Measurements from ENCODE around the gene DRAM1.
"Not testable (repeated sequence)": the region's sequence is repeated elsewhere in the genome, so short reads cannot be mapped to it uniquely, and the experiment has no call there.

DRAM1 gene

DNA sequence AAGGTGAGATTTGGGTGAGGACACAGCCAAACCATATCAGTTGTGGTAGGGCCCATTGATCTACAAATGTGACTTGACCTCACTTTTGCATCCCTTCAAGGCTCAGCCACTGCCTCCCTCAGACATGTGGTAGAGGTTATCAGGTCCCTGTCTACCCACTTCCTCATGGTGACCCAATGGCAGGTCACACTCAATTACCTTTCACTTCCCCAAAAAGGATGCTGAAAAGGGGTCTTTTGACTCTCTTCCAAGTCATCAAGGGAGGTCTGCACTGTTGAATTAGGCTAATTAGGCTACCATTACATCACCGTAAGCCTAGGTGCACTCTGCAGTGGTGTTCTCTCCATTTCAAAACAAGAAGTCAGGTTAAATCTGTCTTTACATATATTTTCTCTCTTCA lies 22.6 kb upstream of the DRAM1 start:
- no peaks in the 10 kb centered on the region for H3K36me3 Mint-ChIP-seq (ENCODE audit: low read depth)
- H3K4me3 Mint-ChIP-seq: no peak overlapping the region
- peaks cover 36% of the 10 kb centered on the region for H3K4me1 Mint-ChIP-seq (ENCODE audit: low read depth)
- H3K27ac Mint-ChIP-seq: no peak overlapping the region
- H3K27me3 Mint-ChIP-seq: no peaks in the 10 kb centered on the region
- no peaks in the 10 kb centered on the region for H3K9me3 Mint-ChIP-seq

DNA sequence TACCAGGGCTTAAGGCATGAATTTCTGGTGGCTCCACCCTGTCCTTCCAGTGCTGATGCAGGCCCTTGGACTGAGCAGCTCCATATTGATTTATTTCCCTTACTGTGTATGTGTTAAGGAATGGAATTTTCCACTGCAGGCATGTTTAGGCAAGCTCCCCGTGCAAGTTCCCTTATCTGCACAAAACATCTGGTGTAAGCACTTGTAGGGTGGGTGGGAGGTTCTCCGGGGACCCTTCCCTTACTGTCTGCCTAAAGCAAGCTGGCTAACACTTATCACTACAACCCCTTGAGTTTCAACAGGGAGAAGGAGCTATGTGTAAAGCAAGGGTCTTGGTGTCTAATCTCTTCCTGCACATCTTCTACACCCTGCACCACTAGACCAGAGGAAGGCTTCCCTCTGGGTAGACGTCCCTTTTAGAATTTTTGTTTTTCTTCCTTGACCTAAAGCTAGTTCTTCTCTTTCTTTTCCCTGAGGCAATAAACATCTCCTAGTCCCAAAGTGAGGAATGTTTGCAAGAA lies 22.0 kb upstream of the DRAM1 start:
- Mint-ChIP-seq H3K4me3 (no peak overlapping the region), H3K27ac (no peak overlapping the region), H3K27me3 (no peaks in the 10 kb centered on the region), H3K9me3 (no peaks in the 10 kb centered on the region), H3K36me3 (ENCODE audit: low read depth) (no peaks in the 10 kb centered on the region), H3K4me1 (ENCODE audit: low read depth) (peaks cover 38% of the 10 kb centered on the region)

DNA sequence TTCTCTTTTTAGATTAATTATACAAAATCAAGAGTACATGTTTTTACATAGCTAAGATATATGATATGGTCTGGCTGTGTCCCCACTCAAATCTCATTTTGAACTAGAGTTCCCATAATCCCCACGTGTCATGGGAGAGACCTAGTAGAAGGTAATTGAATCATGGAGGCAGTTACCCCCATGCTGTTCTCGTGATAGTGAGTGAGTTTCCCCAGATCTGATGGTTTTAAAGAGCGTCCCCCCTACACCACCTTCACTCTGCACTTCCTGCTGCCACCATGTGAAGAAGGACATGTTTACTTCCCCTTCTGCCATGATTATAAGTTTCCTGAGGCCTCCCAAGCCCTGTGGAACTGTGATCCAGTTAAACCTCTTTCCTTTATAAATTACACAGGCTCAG lies 21.4 kb upstream of the DRAM1 start:
- H3K27ac Mint-ChIP-seq: no peak overlapping the region
- no peaks in the 10 kb centered on the region for H3K27me3 Mint-ChIP-seq
- H3K4me3 Mint-ChIP-seq: no peak overlapping the region
- peaks cover 42% of the 10 kb centered on the region for H3K4me1 Mint-ChIP-seq (ENCODE audit: low read depth)
- H3K9me3 Mint-ChIP-seq: no peaks in the 10 kb centered on the region
- no peaks in the 10 kb centered on the region for H3K36me3 Mint-ChIP-seq (ENCODE audit: low read depth)

DNA sequence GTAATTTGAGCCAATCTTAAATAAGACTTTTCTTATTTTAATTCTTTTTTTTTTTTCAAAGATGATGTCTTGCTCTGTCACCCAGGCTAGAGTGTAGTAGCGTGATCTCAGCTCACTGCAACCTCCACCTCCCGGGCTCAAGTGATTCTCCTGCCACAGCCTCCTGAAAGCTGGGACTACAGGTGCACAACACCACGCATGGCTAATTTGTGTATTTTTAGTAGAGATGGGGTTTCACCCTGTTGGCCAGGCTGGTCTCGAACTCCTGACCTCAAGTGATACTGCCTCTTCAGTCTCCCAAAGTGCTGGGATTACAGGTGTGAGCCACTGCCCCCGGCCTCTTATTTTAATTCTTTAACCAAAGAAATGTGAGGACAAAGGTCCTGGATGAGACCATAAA lies 20.8 kb upstream of the DRAM1 start:
- not testable (repeated sequence) for H3K27me3 Mint-ChIP-seq; H3K27ac Mint-ChIP-seq; H3K9me3 Mint-ChIP-seq; H3K36me3 Mint-ChIP-seq (ENCODE audit: low read depth); H3K4me3 Mint-ChIP-seq
- peaks cover 43% of the 10 kb centered on the region for H3K4me1 Mint-ChIP-seq (ENCODE audit: low read depth)

DNA sequence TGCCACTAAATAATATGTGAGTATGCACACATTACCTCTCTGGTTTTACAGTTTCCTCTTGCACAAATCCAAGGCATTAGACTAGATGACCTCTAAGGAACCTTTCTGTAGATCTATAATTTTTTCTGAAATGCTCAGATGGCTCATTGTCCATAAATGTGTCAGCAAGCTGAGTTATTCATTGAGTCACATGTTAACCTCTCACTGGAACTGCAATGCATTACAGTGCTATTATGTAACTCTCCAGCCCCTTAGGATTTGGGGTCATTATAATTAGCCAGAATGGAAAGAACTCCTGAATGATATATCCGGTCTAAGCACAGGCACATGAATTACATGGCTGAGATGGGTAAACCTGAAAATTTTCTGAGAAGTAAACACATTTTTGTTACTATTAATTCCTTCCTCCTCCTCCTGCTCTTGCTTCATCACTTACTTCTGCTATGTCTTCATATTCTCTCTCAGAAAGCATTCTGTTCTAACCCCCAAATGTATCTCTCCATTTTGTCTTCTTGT lies 20.3 kb upstream of the DRAM1 start:
- Mint-ChIP-seq H3K27me3 (no peaks in the 10 kb centered on the region), H3K36me3 (ENCODE audit: low read depth) (no peaks in the 10 kb centered on the region), H3K27ac (no peak overlapping the region), H3K4me1 (ENCODE audit: low read depth) (peaks cover 43% of the 10 kb centered on the region), H3K4me3 (no peak overlapping the region), H3K9me3 (no peaks in the 10 kb centered on the region)

DNA sequence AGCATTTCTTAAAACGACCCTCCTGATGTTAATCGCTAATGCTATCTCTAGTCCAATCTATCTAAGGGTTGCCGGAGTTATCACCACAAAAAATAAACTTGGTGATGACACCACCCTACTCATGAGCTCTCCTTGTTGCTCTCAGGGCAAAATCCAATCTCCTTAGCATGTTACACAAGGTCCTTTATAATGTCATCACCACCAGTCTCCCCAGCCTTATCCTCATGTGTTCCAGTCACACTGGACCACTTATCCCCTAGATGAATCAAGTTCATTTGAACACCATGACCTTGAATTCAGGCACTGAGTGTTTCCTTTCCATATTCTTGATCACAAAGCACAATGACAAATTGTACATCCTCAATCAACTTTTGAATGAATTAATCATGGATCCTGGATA lies 19.0 kb upstream of the DRAM1 start:
- Mint-ChIP-seq H3K9me3 (no peaks in the 10 kb centered on the region), H3K4me1 (ENCODE audit: low read depth) (peaks cover 43% of the 10 kb centered on the region), H3K27ac (no peak overlapping the region), H3K36me3 (ENCODE audit: low read depth) (no peaks in the 10 kb centered on the region), H3K27me3 (no peaks in the 10 kb centered on the region), H3K4me3 (no peak overlapping the region)

DNA sequence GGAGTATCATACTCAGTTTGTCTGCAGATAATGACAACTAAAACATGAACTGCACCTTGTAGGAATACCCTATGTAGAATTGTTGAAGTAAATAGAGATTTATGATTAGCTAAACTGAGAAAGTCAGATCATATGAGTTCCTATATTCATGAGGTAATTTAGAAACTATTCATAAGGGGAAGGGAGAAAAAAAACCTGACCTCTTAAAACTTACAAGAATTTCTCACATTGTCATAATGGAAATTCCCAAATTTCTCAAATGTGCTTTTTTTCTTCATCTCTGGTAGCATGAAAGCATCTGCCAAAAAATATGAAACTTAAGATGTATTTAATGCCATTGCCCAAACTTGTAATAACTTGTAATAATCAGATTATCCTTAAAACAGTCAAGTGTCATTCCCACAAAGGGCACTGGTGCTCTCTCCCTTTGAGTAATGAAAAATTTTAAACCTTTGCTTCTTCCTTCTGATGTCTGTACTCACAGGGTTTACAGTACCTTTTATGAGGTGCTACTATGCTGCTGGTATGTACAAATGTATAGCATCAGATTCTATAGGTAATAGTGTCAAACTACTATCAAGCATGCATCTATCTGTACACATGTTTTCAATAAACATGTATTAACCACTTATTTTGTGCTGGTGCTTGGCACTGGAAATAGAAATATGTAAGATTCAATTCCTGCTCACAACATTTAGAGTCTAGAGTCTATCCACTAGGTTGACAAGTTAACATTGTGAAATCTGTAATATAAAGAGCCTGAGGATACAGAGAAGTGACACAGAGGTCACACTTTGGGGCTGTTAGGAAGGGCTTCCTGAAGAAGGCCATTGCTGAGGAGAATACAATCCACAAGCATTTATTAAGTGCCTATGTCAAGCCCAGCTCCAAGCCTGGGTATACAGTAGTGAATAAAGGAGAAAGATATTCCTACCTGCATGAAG lies 17.4 kb upstream of the DRAM1 start:
- H3K4me1 Mint-ChIP-seq (ENCODE audit: low read depth): peaks cover 37% of the 10 kb centered on the region
- H3K36me3 Mint-ChIP-seq (ENCODE audit: low read depth): no peaks in the 10 kb centered on the region
- no peak overlapping the region for H3K4me3 Mint-ChIP-seq
- no peaks in the 10 kb centered on the region for H3K27me3 Mint-ChIP-seq
- H3K9me3 Mint-ChIP-seq: peaks cover 1% of the 10 kb centered on the region
- H3K27ac Mint-ChIP-seq: no peak overlapping the region

DNA sequence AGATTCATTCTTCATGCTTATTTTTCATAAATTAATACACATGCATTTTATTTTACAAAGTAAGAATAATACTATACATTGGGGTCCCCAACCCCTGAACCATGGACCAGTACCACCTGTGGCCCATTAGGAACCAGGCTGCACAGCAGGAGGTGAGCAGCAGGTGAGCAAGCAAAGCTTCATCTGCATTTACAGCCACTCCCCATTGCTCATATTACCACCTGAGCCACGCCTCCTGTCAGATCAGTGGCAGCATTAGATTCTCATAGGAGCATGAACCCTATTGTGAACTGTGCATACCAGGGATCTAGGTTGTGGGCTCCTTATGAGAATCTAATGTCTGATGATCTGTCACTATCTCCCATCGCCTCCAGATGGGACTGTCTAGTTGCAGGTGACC lies 15.7 kb upstream of the DRAM1 start:
- not testable (repeated sequence) for H3K27me3 Mint-ChIP-seq; H3K4me3 Mint-ChIP-seq; H3K9me3 Mint-ChIP-seq; H3K36me3 Mint-ChIP-seq (ENCODE audit: low read depth); H3K27ac Mint-ChIP-seq
- H3K4me1 Mint-ChIP-seq (ENCODE audit: low read depth): peaks cover 34% of the 10 kb centered on the region

DNA sequence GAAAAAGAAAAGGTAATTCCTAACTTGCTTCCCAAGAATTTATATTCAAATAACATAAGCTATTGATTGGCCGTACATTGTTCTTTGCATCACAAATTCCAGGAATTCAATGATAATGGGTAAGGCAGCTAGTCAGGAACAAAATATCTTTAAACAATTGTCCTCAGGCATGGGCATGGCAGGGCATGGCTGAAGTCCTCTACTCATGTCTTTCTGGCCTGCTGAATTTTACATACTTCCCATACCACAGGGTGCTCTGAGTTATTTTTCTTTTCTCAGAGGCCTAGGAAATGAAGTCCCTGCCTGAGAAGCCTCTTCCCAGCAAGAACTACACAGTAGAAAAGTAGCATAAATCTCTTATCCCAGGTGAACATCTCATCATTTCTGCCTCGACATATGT lies 15.1 kb upstream of the DRAM1 start:
- H3K27me3 Mint-ChIP-seq: no peaks in the 10 kb centered on the region
- no peaks in the 10 kb centered on the region for H3K36me3 Mint-ChIP-seq (ENCODE audit: low read depth)
- H3K4me3 Mint-ChIP-seq: no peak overlapping the region
- H3K4me1 Mint-ChIP-seq (ENCODE audit: low read depth): peaks cover 34% of the 10 kb centered on the region
- H3K27ac Mint-ChIP-seq: no peak overlapping the region
- H3K9me3 Mint-ChIP-seq: peaks cover 6% of the 10 kb centered on the region

DNA sequence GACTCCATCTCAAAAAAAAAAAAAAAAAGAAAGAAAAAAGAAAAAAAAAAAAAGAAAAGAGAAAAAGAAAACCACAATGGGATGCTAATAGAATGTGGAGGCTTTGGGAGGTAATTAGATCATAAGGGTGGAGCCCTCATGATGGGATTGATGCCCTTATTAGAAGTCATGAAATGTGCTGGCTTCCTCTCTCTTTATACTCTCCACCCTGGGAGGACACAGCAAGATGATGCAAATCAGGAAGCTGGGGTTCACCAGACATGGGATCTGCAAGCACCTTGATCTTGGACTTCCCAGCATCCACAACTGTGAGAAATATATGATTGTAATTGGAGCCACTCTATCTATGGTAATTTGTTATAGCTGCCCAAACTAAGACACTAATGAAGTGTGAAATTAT lies 13.4 kb upstream of the DRAM1 start:
- Mint-ChIP-seq H3K36me3 (ENCODE audit: low read depth) (no peaks in the 10 kb centered on the region), H3K4me1 (ENCODE audit: low read depth) (peaks cover 34% of the 10 kb centered on the region), H3K9me3 (peaks cover 6% of the 10 kb centered on the region), H3K4me3 (no peak overlapping the region), H3K27ac (no peak overlapping the region), H3K27me3 (no peaks in the 10 kb centered on the region)

DNA sequence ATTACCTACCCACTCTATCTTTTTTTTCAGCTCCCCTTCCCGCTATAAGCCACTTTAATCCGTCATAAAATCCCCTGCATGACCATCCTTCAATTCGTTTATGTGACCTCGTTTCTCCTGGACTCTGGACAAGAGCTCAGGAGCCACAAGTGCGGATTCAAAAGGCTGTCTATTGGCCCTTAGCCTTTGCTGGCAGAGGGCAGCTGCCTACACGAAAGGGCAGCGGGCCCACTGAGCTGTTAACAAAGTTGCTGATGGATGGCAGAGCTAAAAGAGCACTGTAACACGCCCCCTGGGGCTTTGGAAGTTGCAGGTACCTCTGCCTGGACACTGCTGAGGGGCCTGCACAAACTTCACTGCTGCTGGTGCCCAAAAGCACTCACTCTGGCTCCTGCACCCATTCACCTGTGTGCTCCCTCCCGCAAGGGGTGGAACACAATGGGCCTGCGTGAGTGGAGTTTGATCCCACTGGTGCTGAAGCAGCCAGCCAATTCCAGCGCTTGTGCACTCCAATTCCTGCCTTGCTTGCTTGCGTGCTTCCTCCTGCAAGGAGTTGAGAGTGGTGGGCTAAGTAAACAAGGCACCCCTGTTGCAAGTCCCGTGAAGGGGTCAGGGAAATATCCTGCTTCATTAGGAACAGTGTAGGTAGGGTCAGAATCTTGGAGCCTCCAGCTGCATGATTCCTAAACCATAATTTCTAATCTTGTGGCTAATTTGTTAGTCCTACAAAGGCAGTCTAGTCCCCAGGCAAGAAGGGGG lies 10.6 kb upstream of the DRAM1 start:
- Mint-ChIP-seq H3K27ac (peak overlapping the region; percentile 45), H3K9me3 (peaks cover 6% of the 10 kb centered on the region), H3K27me3 (no peaks in the 10 kb centered on the region), H3K4me1 (ENCODE audit: low read depth) (peaks cover 13% of the 10 kb centered on the region), H3K4me3 (no peak overlapping the region), H3K36me3 (ENCODE audit: low read depth) (no peaks in the 10 kb centered on the region)

DNA sequence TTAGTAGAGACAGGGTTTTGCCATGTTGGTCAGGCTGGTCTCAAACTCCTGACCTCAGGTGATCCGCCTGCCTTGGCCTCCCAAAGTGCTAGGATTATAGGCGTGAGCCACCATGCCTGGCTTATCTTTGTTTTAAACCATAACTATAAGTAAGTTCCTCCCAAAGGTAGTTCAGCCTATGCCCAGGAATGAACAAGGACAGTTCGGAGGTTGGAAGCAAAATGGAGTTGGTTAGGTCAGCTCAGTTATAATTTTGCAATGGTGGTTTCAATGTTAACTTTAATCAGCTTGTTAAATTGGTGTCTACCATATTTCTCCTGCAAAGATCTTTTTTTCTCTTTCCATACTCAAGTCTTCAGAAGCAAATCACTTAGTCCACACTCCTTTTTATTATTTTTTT lies 9.8 kb upstream of the DRAM1 start:
- H3K4me1 Mint-ChIP-seq (ENCODE audit: low read depth): peaks cover 13% of the 10 kb centered on the region
- H3K4me3 Mint-ChIP-seq; H3K9me3 Mint-ChIP-seq; H3K36me3 Mint-ChIP-seq (ENCODE audit: low read depth); H3K27me3 Mint-ChIP-seq; H3K27ac Mint-ChIP-seq: not testable (repeated sequence)

DNA sequence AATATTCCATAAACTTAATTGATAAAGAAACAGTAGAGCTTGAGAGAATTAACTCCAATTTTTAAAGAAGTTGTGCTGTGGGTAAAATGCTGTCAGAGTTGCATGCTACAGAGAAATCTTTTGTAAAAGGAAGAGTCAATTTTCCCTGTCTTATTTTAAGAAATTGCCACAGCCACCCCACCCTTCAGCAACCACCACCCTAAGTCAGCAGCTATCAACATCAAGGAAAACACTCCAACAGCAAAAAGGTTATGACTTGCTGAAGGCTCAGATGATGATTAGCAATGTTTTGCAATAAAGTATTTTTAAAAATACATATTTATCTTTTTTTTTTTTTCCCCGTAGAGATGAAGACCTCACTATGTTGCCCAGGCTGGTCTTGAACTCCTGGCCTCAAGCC lies 6.5 kb upstream of the DRAM1 start:
- Mint-ChIP-seq H3K27me3 (no peaks in the 10 kb centered on the region), H3K4me1 (ENCODE audit: low read depth) (peaks cover 3% of the 10 kb centered on the region), H3K9me3 (no peaks in the 10 kb centered on the region), H3K4me3 (no peak overlapping the region), H3K27ac (no peak overlapping the region), H3K36me3 (ENCODE audit: low read depth) (no peaks in the 10 kb centered on the region)

DNA sequence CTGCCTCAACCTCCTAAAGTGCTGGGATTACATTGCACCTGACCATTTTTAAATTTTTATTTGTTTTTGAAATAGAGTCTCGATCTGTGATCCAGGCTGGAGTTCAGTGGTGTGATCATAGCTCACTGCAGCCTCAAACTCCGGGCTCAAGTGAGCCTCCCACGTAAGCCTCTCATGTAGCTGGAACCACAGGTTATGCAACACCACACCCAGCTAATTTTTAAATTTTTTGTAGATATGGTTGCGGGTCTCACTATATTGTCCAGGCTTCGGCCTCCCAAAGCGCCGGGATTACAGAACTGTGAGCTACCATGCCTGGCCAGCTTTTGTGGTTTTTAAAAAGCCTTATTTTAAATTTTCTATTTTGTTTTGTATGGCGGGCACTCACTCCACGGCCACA lies 2.2 kb upstream of the DRAM1 start:
- H3K36me3 Mint-ChIP-seq (ENCODE audit: low read depth): no peaks in the 10 kb centered on the region
- no peaks in the 10 kb centered on the region for H3K9me3 Mint-ChIP-seq
- H3K27me3 Mint-ChIP-seq: no peaks in the 10 kb centered on the region
- peaks cover 17% of the 10 kb centered on the region for H3K4me1 Mint-ChIP-seq (ENCODE audit: low read depth)
- H3K4me3 Mint-ChIP-seq: no peak overlapping the region
- H3K27ac Mint-ChIP-seq: no peak overlapping the region

DNA sequence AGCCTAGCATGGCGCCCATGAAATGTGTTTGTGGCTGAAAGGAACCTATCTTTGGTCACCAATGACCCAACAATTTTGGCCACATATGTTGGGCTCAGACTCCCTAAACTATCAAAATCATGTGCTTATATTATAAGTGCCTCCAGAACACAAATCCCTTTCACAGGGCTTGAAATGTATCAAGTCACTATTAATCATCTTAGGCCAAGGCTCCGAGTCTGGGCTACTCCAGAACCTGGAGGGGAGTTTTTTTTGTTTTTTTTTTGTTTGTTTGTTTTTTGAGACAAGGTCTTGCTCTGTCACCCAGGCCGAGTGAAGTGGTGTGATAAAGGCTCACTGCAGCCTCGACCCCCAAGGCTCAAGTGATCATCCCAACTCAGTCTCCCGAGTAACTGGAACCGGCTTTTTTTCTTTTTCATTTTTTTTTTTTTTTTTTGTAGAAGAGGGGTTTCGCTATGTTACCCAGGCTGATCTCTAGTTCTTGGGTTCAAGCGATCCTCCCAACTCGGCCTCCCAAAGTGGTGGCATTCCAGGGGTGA lies 989 bp upstream of the DRAM1 start:
- Mint-ChIP-seq H3K4me1 (ENCODE audit: low read depth) (peaks cover 17% of the 10 kb centered on the region), H3K36me3 (ENCODE audit: low read depth) (no peaks in the 10 kb centered on the region), H3K4me3 (peak overlapping the region; percentile 83), H3K27ac (peak overlapping the region; percentile 85), H3K27me3 (no peaks in the 10 kb centered on the region), H3K9me3 (no peaks in the 10 kb centered on the region)
